ENCODE measurements around the gene IPCEF1.
A peak's percentile ranks its signal among the peaks of the same experiment; 100 is the strongest.
"Not testable (repeated sequence)": the region's sequence is repeated elsewhere in the genome, so short reads cannot be mapped to it uniquely, and the experiment has no call there.

The IPCEF1 gene

DNA sequence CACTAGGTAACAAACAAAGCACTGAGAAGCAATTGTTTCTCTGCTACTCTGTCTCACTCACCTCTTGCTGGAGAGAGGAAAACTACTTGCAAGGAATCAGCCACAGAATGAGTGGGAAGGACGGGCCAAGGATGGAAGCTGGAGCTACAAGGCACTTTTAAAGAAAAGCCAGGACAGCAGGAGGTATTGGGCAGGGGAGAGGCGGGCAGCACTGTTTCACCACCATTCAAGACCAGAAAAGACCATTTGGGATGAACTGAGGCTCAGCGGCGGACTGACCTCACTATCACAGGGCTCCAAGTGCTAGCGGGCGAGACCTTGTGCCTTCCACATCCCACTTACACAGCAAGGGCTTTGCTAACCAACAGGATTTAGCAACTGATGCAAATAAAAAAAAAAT is 137.4 kb downstream of the IPCEF1 start:
- DNase-seq (ENCODE audit: low read depth): no peak

- DNase-seq (ENCODE audit: low read depth): no peak
Observed at GRCh38 chr6:154218787-154219186, 137.8 kb downstream of the IPCEF1 start.

DNA sequence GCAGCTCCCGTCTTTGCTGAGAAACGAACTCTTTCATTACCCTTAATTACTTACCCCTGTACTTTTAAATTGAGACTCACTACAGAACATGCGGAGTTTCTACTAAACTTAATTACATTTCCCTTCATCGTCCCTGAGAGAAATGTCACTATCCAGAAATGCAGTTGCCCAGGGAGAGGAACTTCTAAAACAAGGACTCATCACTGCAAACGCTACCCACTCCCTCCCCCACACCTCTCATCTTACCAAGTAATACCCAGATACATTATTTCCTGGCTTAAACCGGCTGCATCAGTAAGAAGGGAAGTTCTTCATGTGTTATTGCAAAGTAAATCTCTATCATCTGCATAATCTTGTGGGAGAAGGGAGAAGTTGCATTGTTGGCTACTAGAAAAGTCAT is 138.3 kb downstream of the IPCEF1 start:
- no peak for DNase-seq (ENCODE audit: low read depth)

DNA sequence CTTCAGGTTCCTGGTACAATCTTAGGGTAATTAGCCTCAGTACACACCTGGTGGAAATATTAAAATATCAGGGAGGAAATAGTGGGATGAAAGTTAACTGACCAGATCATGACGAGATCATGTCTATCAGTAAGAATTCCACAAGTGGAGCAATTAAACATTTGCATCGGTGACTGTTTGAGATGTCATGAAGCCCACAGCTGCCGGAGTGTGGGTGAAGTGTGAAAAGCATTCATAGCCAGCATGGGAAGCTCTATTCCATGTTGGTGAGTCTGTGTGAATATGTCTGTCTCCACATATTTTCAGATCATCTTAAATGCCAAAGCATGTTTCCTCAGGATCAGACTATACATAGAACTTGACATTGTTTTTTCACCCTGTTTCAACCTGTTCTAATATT is 142.8 kb downstream of the IPCEF1 start:
- no peak for DNase-seq (ENCODE audit: low read depth)

DNA sequence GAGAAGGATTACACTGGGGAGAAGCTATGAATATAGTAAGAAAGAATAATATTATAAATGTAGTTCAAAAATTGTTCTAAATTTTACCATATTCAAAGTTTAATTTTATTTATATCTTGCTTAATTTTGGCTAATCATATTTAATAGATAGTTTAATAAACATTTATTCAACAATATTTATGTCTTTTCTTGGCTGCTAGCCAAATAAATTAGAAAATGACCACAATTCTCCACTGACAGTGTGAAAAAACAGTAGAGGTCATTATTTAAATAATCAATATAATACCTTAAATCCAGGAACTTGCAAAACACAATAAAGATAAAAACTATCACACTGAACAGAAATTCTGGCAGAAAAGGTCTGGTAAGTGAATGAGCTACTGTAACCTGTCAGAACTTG is 145.9 kb downstream of the IPCEF1 start:
- DNase-seq (ENCODE audit: low read depth): no peak

GRCh38 chr6:154209555-154209954 is 147.0 kb downstream of the IPCEF1 start:
- DNase-seq (ENCODE audit: low read depth): no peak

- DNase-seq (ENCODE audit: low read depth): no peak
Observed at GRCh38 chr6:154206996-154207395, 149.6 kb downstream of the IPCEF1 start.

DNA sequence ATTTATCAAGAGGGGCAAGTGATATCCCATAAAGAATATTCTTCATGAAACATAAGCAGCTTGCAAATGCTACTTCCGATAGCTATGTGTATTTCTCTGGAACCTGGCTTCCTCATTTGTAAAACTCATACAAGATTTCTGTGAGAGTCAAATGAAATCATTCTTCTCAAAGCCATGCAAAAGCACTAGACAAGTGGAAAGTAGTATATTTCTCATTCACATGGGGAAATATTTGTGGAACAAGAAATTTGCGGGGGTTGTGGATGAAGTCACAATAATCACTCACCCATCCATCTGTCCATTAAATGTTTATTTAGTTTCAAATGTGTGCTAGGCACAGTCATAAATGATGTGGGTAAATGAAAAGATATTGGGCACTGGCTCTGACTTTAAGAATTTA is 150.5 kb downstream of the IPCEF1 start:
- no peak for DNase-seq (ENCODE audit: low read depth)

- no peak for DNase-seq (ENCODE audit: low read depth)
Observed at GRCh38 chr6:154202958-154203357, 153.6 kb downstream of the IPCEF1 start.

DNA sequence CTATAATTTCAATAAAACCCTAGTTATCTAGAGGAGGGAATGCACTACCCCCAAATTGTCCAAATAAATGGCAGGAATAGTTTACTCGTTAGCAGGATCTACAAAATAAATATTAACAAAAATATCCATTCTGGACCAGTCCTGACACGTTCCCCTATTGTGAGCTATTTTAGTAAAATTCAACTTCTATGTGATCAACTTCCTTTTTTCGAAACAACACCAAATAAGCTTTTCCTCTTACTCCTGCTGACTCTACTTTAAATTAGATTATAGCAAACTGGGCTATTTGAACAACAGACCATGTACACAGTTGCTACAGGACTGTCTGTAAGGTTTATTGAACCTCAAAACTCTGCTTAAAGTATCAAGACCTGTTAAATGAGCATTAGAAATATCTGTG is 154.3 kb downstream of the IPCEF1 start:
- DNase-seq (ENCODE audit: low read depth): no peak

GRCh38 chr6:154201688-154202087 is 154.9 kb downstream of the IPCEF1 start:
- DNase-seq (ENCODE audit: low read depth): not testable (repeated sequence)

DNA sequence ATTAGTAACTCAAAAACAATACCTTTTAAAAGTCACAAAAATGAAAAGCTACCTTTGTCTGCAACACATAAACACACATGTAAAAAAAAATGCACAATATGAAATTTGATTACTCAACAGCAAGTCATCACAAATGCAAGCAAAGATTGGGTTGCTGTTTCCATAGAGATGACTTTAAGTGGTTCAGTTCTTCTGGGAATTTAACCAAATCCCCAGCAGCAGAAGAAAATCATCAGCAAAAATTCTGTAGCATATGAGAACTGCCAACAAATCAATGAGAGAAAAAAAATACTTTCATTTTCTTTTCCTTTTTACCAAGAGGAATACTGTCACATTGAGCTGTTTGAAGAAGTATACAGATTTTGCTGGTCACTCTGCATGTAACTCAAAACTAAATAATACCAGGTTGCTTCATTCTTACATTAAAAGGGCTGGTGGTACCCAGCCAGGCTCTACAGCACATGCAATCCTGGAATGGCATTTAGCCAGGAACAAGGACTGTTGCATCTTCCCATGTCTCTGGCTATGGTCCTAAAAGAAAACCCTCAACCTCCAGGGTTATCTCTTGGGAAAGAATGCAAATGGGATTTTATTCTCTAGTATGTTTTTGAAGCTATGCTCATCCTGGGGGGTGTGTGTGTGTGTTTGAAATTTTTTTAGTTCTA is 159.3 kb downstream of the IPCEF1 start:
- DNase-seq (ENCODE audit: low read depth): peak; percentile 14

GRCh38 chr6:154196333-154196885 is 160.2 kb downstream of the IPCEF1 start:
- no peak for DNase-seq (ENCODE audit: low read depth)

DNA sequence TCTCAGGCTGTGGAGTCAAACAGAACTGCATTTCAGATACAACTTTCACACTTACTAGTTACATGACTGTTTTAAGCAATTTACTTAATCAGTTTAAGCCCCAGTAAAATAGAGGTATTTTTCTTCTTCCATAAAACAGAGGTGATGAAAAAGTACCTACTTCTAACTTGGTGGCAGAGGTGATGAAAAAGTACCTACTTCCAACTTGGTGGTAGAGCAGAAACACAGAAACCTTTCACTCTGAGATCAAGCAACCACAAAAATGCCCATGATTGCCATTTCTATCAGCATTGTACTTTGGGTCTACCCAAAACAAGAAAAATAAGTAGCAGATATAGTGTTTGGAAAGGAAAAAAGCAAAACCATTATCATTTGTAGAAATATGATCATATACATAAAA is 168.9 kb downstream of the IPCEF1 start:
- no peak for DNase-seq (ENCODE audit: low read depth)

DNA sequence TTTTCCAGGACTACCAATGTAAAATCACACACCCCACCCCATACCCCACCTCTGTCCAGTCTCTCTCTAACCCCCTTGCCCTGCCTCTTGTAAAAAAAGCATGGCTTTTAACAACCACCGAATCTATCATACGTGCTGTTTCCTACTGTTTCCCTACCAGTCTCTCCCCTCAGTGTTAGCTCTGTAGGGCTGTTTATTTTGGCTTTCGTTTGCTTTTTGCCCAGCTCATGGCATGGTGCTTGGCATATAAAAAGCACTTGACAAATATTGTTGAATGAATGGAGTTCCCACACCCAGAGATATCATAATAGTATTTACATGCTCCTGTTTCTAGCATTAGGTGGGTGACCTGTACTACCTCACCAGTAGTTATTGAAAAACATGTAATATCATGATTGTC is 169.4 kb downstream of the IPCEF1 start:
- DNase-seq (ENCODE audit: low read depth): no peak

- no peak for DNase-seq (ENCODE audit: low read depth)
Observed at GRCh38 chr6:154179434-154179833, 177.2 kb downstream of the IPCEF1 start.

- DNase-seq (ENCODE audit: low read depth): not testable (repeated sequence)
Observed at GRCh38 chr6:154172393-154172792, 184.2 kb downstream of the IPCEF1 start.

- DNase-seq (ENCODE audit: low read depth): no peak
Observed at GRCh38 chr6:154170106-154170505, 186.5 kb downstream of the IPCEF1 start.

DNA sequence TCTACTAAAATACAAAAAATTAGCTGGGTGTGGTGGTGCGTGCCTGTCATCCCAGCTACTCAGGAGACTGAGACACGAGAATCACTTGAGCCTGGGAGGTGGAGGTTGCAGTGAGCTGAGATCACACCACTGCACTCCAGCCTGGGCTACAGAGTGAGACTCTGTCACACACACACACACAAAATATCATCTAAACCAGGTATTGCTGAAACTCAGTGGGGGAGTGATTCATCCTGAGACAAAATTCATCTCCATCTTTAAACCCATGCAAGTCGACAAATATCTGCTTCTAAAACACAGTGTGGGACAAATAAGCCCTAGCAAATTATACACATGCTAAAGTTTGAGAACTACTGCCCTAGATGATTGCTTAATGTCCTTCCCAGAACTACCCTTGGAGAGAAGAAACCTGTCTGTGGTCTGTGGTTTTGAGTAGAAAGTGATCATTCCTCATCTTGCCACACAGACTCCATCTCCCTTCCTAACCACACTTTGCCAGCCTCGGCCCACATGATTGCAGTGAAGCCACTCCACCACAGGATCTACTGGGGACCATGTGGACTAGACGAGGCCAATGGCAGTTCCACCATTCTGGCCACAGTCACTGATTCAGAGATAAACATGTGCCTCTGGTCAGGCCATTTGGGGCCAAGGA is 187.3 kb downstream of the IPCEF1 start:
- DNase-seq (ENCODE audit: low read depth): no peak

DNA sequence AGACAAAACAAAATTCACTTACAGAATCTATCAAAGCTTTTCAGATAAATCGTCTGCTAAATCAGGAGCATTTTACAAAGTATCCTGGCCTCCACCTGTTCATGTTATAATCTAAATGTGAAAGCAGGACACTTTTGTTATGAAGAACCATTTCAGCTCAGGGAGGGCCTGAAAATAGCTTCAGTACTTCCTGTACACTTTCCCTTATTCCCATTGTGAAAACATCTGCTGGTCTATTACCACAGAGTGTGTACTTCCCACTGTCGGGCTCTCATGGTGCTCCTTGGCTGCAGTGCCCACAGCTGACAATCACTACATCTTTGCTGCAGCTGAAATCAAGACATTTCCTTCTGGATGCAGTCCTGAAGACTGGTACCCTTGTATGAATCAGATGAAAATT is 189.5 kb downstream of the IPCEF1 start:
- DNase-seq (ENCODE audit: low read depth): no peak

GRCh38 chr6:154166140-154166539 is 190.5 kb downstream of the IPCEF1 start:
- no peak for DNase-seq (ENCODE audit: low read depth)

DNA sequence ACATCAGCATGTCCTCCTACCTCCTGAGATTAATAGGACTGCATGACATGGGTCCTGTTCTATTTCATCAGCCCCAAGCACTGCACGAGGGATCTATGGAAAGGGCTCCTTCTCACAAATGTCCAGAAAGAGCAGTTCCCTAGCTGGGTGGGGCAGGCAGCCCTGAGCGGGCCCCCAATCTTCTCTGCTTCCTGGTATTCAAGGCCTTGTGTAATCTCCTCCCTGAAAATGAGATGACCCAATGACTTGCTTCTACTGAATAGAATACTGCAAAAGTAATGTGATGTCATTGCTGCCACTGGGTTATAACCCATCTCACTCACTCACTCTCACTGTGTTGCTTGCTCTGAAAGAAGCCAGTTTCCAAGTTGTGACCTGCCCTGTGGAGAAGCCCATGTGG is 191.1 kb downstream of the IPCEF1 start:
- DNase-seq (ENCODE audit: low read depth): no peak

DNA sequence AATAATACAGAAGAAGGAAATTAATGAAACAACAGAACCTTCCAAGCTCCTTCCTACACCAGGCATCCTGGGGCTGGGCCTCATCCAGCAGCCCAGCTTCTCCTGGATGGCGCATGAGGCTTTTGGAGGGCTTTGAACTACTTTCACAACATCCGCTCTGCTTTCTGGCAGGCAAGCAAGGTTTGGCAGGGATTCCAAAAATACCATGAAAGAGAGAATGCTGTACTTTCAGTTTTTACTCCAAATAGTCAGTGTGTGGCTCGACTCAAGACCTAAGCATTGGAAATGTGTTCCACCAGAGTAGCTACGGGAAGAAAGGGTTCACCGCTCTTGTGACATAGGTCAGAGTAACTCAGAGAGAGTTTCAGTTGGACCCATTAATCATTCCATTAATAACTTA is 192.2 kb downstream of the IPCEF1 start:
- peak; percentile 41 for DNase-seq (ENCODE audit: low read depth)

GRCh38 chr6:154161689-154162088 is 194.9 kb downstream of the IPCEF1 start:
- DNase-seq (ENCODE audit: low read depth): no peak

Data from GM04503 (cell line).